Measurements from ENCODE around the gene PLEKHA8.

DNA sequence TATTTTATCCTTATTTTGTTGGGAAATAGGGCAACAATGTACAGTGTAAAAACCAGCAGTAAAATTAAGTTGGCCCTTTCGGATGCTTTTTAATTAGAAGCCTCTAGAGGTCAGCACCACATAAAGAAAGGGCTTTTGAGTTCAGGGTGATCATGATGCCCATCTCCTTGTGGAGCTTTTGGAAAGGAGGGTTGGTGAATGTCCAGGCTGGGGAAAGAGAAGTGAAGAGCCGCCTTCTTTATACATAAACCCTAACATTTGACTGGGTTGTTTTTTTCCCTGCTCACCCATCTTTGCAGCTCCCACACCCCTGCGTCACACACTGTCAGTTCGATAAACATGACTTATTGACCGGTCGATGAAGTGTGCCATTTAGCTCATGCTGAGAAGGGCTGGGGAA lies 136.4 kb downstream of the PLEKHA8 start:
- TF ChIP-seq EZH2 (IDR thresholded peaks at IDR 0.05) (no peak), POLR2AphosphoS5 (IDR thresholded peaks at IDR 0.05; ENCODE audit: borderline replicate concordance, low read depth, low read length) (no peak), FOXP2 (optimal IDR thresholded peaks at IDR 0.05; ENCODE audit: control extremely low read depth, extremely low read length, insufficient read depth) (no peak)
